T-helper 2 cell treated with Interferon-gamma antibody and Interleukin-4, amounts not matched to agents 5 μg/mL and 100 μg/mL, for 36 hours (primary cell): ENCODE measurements around the gene CIAPIN1.
"Not testable (repeated sequence)": the region's sequence is repeated elsewhere in the genome, so short reads cannot be mapped to it uniquely, and the experiment has no call there.

Experiments
- DNase-seq: peaks from one replicate; pipeline ENCODE4 v3.0.0; 2021; ENCODE audit warnings: low spot score
- H3K27ac Mint-ChIP-seq: one replicate; pipeline ENCODE4 v1.8.0; 2021; ENCODE audit warnings: mild to moderate bottlenecking, mixed read lengths
- H3K27me3 Mint-ChIP-seq: one replicate; pipeline ENCODE4 v1.8.0; 2021; ENCODE audit warnings: low read depth, mixed read lengths
- H3K36me3 Mint-ChIP-seq: one replicate; pipeline ENCODE4 v1.8.0; 2021; ENCODE audit warnings: low read depth, mixed read lengths
- H3K4me1 Mint-ChIP-seq: one replicate; pipeline ENCODE4 v1.8.0; 2021; ENCODE audit warnings: low read depth, mixed read lengths
- H3K4me3 Mint-ChIP-seq: one replicate; pipeline ENCODE4 v1.8.0; 2022; ENCODE audit warnings: mild to moderate bottlenecking, moderate library complexity, mixed read lengths
- H3K9me3 Mint-ChIP-seq: one replicate; pipeline ENCODE4 v1.8.0; 2021; ENCODE audit warnings: mixed read lengths

CIAPIN1 gene

DNA sequence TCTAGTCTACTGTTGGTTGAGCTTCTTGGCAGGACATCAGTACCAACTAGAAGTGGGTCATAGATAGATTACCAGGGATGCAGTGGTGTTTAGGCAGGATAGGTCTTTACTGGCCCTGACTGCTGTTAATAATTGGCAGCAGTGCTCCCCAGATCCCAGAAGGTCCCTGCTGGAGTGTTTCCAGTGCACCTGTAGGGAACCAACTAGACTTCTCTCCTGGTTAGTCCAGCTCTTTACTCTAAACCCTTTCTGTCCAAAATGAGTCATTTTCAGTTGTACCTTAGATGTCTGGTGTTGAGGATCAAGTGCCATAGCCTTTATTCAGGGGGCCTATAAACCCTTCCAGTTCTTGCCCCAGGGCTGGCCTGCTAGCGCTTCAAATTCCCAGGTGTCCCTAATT lies 24.0 kb upstream of the CIAPIN1 start:
- Mint-ChIP-seq H3K36me3 (peaks cover 27% of the 10 kb centered on the region), H3K27me3 (no peaks in the 10 kb centered on the region), H3K27ac (no peak overlapping the region), H3K9me3 (no peaks in the 10 kb centered on the region), H3K4me3 (no peak overlapping the region), H3K4me1 (peaks cover 5% of the 10 kb centered on the region)
- DNase-seq = no peak

GRCh38 chr16:57470711-57471110 lies 23.5 kb upstream of the CIAPIN1 start:
- H3K4me1 Mint-ChIP-seq = peaks cover 1% of the 10 kb centered on the region
- H3K9me3 Mint-ChIP-seq = no peaks in the 10 kb centered on the region
- H3K4me3 Mint-ChIP-seq = no peak overlapping the region
- DNase-seq = no peak
- no peaks in the 10 kb centered on the region for H3K27me3 Mint-ChIP-seq
- peaks cover 30% of the 10 kb centered on the region for H3K36me3 Mint-ChIP-seq
- H3K27ac Mint-ChIP-seq = no peak overlapping the region

DNA sequence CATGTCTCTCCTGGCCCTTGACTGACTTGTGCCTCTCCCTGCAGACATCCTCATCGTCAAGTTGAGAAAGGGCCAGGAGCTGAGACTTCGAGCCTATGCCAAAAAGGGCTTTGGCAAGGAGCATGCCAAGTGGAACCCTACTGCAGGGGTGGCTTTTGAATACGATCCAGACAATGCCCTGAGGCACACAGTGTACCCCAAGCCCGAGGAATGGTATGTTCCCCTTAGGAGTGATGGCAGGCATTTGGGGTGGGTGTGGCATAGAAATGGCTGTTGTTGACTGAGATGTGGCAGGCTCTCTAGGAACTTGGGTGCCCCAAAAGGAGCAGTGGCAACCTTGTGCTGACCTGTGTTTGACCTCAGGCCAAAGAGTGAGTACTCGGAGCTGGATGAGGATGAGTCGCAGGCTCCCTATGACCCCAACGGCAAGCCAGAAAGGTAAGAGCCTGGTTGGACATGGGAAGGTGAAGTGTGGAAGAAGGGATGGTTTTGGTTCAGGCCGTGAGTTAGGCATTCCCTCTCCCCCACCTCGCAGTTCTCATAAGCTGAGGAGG lies 22.8 kb upstream of the CIAPIN1 start:
- H3K36me3 Mint-ChIP-seq = peaks cover 34% of the 10 kb centered on the region
- H3K9me3 Mint-ChIP-seq = no peaks in the 10 kb centered on the region
- no peak for DNase-seq
- no peak overlapping the region for H3K4me3 Mint-ChIP-seq
- H3K27me3 Mint-ChIP-seq = no peaks in the 10 kb centered on the region
- H3K4me1 Mint-ChIP-seq = no peaks in the 10 kb centered on the region
- H3K27ac Mint-ChIP-seq = no peak overlapping the region

DNA sequence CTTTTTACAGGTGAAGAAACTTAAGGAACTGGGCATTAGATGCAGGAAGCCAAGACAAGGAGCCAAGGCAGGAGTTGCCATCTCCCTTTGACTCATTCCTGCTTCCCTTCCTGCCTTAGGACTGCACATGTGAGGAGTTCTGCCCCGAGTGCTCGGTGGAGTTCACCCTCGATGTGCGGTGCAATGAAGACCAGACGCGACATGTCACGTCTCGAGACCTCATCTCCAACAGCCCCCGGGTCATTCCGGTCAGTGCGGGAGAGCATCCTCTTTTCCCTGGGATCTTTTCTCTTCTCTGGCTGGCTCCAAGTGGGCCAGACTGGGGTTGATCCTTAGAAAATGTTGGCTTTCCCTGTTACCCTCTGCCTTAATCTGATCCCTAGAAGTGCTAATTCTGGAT lies 21.9 kb upstream of the CIAPIN1 start:
- DNase-seq = no peak
- H3K9me3 Mint-ChIP-seq = no peaks in the 10 kb centered on the region
- no peaks in the 10 kb centered on the region for H3K27me3 Mint-ChIP-seq
- no peak overlapping the region for H3K4me3 Mint-ChIP-seq
- H3K27ac Mint-ChIP-seq = no peak overlapping the region
- peaks cover 6% of the 10 kb centered on the region for H3K4me1 Mint-ChIP-seq
- peaks cover 39% of the 10 kb centered on the region for H3K36me3 Mint-ChIP-seq

DNA sequence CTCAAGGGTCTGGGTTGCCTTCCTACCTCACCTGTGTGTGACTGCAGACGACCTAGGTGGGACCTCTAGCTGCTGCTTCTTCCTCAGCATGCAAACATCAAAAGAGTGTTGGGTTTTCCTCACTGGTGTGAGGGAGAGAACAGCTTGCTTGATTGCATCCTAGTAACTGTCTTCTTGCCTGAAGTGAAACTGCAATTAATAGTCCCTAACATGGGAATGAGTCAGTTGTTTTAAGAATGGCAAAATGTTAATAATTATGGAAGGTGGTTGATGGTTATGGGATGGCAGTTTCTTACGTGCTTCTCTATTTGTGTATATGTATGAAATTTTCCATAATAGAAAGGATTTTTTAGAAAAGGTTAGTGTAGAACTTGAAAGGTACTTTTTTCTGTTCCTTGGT lies 21.2 kb upstream of the CIAPIN1 start:
- no peaks in the 10 kb centered on the region for H3K9me3 Mint-ChIP-seq
- DNase-seq = no peak
- H3K27ac Mint-ChIP-seq = no peak overlapping the region
- no peak overlapping the region for H3K4me3 Mint-ChIP-seq
- H3K4me1 Mint-ChIP-seq = peaks cover 8% of the 10 kb centered on the region
- H3K36me3 Mint-ChIP-seq = peaks cover 40% of the 10 kb centered on the region
- H3K27me3 Mint-ChIP-seq = no peaks in the 10 kb centered on the region

DNA sequence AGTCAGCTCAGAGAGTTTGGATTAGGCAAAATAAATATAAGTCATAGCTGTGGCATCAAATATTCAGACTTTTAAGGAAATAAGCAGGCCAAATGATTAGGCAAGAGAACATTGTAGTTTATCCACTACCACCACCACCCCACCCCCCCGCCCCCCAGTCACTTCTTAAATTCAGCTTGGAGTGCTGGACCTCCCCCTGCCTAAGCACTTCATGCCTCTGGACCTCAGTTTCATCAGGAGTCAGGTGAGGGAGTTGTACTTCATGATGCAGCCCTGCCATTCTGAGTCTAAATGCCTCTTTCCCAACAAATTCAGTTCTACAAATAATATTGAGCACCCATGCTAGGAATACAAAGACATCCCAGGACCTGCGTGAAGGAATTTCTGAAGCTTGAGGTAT lies 17.3 kb upstream of the CIAPIN1 start:
- Mint-ChIP-seq H3K27ac (peak overlapping the region; percentile 32), H3K4me3 (no peak overlapping the region), H3K36me3 (peaks cover 36% of the 10 kb centered on the region), H3K4me1 (peaks cover 11% of the 10 kb centered on the region), H3K9me3 (no peaks in the 10 kb centered on the region), H3K27me3 (no peaks in the 10 kb centered on the region)
- DNase-seq = no peak

GRCh38 chr16:57462978-57463362 lies 15.8 kb upstream of the CIAPIN1 start:
- H3K36me3 Mint-ChIP-seq = peaks cover 31% of the 10 kb centered on the region
- no peaks in the 10 kb centered on the region for H3K27me3 Mint-ChIP-seq
- no peaks in the 10 kb centered on the region for H3K9me3 Mint-ChIP-seq
- peaks cover 11% of the 10 kb centered on the region for H3K4me1 Mint-ChIP-seq
- DNase-seq = no peak
- H3K4me3 Mint-ChIP-seq = peak overlapping the region; percentile 100
- peak overlapping the region; percentile 99 for H3K27ac Mint-ChIP-seq

DNA sequence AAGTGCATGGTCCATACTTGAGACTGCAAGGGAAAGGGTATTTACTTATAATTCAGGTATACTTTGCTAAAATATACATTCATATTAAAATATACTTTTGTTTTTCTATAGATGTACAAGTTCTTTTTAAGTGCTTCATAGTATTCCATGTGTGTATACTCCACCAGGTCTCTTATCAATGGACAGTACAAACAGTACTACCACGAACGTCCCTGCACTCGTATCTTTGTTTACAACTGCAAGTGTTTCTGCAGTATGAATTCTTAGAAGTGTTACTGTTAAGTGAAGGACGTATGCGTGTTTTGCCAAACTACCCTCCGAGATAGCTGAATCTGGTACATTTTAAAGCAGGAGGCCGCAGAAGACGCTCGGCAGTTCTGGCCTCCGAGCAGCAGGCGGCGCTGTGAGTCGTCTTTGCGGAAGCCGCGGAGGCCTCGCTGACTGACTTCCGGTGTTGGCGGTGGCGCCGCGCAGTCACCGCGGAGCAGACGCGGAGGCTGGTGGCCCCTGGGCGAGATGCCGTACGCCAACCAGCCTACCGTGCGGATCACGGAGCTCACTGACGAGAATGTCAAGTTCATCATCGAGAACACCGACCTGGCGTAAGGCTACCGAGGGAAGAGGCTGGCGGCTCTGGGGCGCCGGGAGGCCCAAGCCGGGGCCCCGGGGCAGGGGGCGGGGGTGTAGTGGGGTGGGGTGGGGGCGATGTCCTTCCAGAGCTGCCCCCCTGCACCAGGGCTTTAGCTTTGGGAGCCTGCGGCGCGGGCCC lies 15.2 kb upstream of the CIAPIN1 start, which contains the start of gene POLR2C:
Gene POLR2C (plus strand): TSS at position 471 of the 769 bp plus-strand sequence. CDS start 46 bp downstream, at position 517.
- Mint-ChIP-seq H3K4me3 (peak within 1 kb of the TSS; percentile 100), H3K36me3 (peaks cover 28% of the 10 kb centered on the region), H3K27ac (peak within 1 kb of the TSS; percentile 99), H3K27me3 (no peaks in the 10 kb centered on the region), H3K4me1 (peaks cover 11% of the 10 kb centered on the region), H3K9me3 (no peaks in the 10 kb centered on the region)
- DNase-seq = peak; percentile 92

GRCh38 chr16:57452021-57452420 lies 4.8 kb upstream of the CIAPIN1 start:
- Mint-ChIP-seq H3K36me3 (peaks cover 29% of the 10 kb centered on the region), H3K9me3 (no peaks in the 10 kb centered on the region), H3K27me3 (no peaks in the 10 kb centered on the region), H3K4me1 (peaks cover 13% of the 10 kb centered on the region), H3K27ac (no peak overlapping the region), H3K4me3 (no peak overlapping the region)
- DNase-seq = no peak

GRCh38 chr16:57446531-57447185 lies 527 bp downstream of the CIAPIN1 start:
- H3K27me3 Mint-ChIP-seq = no peaks in the 10 kb centered on the region
- peaks cover 12% of the 10 kb centered on the region for H3K36me3 Mint-ChIP-seq
- H3K4me3 Mint-ChIP-seq = peak overlapping the region; percentile 97
- peak overlapping the region; percentile 89 for H3K27ac Mint-ChIP-seq
- DNase-seq = peak; percentile 12
- H3K4me1 Mint-ChIP-seq = peaks cover 22% of the 10 kb centered on the region
- peaks cover 2% of the 10 kb centered on the region for H3K9me3 Mint-ChIP-seq

GRCh38 chr16:57445510-57445909 lies 1.7 kb downstream of the CIAPIN1 start:
- Mint-ChIP-seq H3K36me3 (peaks cover 21% of the 10 kb centered on the region), H3K9me3 (peaks cover 9% of the 10 kb centered on the region), H3K4me1 (peaks cover 22% of the 10 kb centered on the region), H3K27me3 (no peaks in the 10 kb centered on the region), H3K4me3 (peak overlapping the region; percentile 39), H3K27ac (no peak overlapping the region)
- DNase-seq = no peak

DNA sequence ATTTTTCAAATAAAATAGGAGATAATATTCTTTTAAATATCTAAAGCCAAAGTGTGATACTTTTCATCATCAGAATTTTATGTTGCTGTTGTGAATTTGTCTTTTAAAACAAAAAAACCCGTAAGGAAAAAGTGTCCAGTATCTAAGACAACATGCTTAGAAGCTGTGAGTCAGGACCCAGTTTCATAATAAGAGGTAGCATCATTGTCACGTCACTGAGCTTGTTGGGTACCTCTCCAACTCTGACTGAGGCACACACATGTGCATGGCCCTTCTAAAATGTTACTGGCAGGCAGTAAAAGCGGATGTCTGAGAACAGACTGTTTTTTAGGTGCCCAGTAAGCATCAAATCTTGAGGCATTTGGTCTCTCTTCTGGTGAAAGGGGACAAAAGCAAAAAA lies 2.5 kb downstream of the CIAPIN1 start:
- H3K4me1 Mint-ChIP-seq = peaks cover 21% of the 10 kb centered on the region
- no peak overlapping the region for H3K27ac Mint-ChIP-seq
- peaks cover 16% of the 10 kb centered on the region for H3K9me3 Mint-ChIP-seq
- H3K36me3 Mint-ChIP-seq = peaks cover 29% of the 10 kb centered on the region
- no peak for DNase-seq
- H3K27me3 Mint-ChIP-seq = no peaks in the 10 kb centered on the region
- peak overlapping the region; percentile 12 for H3K4me3 Mint-ChIP-seq

DNA sequence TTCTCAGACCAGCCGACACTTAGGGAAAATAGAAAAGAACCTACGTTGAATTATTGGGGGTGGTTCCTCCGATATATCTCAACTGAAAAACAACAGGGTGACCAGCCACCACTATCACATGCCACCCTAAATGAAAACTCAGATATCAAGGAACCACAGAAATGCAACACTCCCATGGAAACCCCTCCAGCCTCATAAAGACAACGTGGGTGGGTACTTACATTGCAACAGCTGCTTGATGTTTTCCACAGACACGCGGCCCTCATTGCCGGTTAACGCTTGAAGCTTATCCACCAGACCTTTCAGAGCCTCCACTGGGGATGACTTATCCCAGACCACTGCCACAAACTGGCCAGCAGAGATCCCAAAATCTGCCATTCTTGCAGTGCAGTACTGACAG lies 6.6 kb downstream of the CIAPIN1 start:
- not testable (repeated sequence) for H3K27ac Mint-ChIP-seq, H3K27me3 Mint-ChIP-seq, DNase-seq, H3K4me1 Mint-ChIP-seq, H3K4me3 Mint-ChIP-seq
- peaks cover 55% of the 10 kb centered on the region for H3K36me3 Mint-ChIP-seq
- peaks cover 19% of the 10 kb centered on the region for H3K9me3 Mint-ChIP-seq

GRCh38 chr16:57439947-57440346 lies 7.2 kb downstream of the CIAPIN1 start:
- not testable (repeated sequence) for H3K4me1 Mint-ChIP-seq, H3K4me3 Mint-ChIP-seq, H3K27me3 Mint-ChIP-seq, DNase-seq, H3K27ac Mint-ChIP-seq
- peaks cover 19% of the 10 kb centered on the region for H3K9me3 Mint-ChIP-seq
- peaks cover 55% of the 10 kb centered on the region for H3K36me3 Mint-ChIP-seq
